Umbilical cord (tissue), 2 donors: Measurements from ENCODE around the gene TOM1L1. TPM values are rescaled to one million over a fixed set of nuclear protein-coding genes. Genes with fewer than 3 reads are reported as not detected.
"Not testable (repeated sequence)": the region's sequence is repeated elsewhere in the genome, so short reads cannot be mapped to it uniquely, and the experiment has no call there.

Experiments
- DNase-seq: peaks from one replicate; pipeline ENCODE4 v3.0.0-alpha.2; 2015; ENCODE audit warnings: low spot score
- total RNA-seq: library from RNA; depleted of rRNA; stranded (reverse); fragments of >200 nt; gene quantifications from one replicate; pipeline ENCODE4 v1.2.3, GENCODE V29; 2014; ENCODE audit warnings: low replicate concordance; ENCODE audit not compliant: insufficient read depth

Gene TOM1L1, protein sequence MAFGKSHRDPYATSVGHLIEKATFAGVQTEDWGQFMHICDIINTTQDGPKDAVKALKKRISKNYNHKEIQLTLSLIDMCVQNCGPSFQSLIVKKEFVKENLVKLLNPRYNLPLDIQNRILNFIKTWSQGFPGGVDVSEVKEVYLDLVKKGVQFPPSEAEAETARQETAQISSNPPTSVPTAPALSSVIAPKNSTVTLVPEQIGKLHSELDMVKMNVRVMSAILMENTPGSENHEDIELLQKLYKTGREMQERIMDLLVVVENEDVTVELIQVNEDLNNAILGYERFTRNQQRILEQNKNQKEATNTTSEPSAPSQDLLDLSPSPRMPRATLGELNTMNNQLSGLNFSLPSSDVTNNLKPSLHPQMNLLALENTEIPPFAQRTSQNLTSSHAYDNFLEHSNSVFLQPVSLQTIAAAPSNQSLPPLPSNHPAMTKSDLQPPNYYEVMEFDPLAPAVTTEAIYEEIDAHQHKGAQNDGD
- total RNA-seq: 39.2 TPM

DNA sequence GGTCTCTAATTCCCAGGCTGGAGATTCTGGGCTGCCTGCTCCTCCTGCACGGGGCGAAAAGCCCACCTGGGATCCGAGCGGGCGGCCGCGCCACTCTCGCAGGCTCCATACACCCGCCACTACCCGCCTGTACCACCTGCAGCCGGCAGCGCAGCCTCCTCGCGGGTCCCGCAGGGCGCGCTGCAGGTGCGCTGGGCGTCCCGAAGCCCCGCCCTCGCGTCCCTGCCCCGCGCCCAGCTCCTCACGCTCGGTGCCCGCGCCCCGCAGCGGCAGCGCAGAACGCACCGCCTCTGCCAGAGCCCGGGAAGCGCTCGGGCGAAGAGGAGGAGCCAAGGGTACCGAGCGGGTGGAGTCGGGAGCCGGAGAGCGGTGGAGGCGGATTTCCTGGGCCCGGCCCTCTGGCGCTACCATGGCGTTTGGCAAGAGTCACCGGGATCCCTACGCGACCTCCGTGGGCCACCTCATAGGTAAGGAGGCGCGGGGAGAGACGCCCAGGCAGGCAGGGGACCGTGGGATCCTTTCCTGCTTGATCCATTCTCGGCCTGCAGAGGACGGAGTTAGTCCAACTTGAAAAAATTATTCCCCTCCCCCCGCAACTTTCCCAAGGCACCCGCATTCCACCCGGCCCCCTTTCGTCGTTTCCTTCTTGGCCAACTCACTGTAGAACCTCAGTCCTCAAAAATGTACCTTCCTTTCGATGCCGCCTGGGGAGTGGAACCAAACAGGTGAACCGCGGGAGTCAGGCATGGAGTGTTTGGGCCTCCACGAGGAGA, at the start of gene TOM1L1:
Gene TOM1L1 (plus strand): TSS at position 396 of the 773 bp plus-strand sequence. CDS start 14 bp downstream, at position 410.
- peak; percentile 76 for DNase-seq

DNA sequence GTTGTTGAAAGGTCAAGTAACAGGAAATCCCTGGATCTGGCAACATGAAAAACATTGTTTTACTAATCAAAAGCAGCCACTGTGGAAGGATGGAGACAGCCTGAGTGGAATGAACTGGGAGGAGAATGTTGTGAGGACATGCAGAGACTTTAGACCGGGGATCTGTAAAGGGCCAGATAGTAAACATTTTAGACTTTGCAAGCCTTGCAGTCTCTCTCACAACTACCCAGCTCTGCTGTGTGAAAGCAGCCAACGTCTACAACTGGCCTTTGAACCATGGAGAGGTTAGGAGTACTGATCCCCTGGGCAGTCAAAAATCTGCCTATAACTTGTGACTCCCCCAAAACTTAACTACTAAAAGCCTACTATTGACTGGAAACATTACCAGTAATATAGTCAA, 41.5 kb upstream of the TOM1L1 start:
- DNase-seq: peak; percentile 35

DNA sequence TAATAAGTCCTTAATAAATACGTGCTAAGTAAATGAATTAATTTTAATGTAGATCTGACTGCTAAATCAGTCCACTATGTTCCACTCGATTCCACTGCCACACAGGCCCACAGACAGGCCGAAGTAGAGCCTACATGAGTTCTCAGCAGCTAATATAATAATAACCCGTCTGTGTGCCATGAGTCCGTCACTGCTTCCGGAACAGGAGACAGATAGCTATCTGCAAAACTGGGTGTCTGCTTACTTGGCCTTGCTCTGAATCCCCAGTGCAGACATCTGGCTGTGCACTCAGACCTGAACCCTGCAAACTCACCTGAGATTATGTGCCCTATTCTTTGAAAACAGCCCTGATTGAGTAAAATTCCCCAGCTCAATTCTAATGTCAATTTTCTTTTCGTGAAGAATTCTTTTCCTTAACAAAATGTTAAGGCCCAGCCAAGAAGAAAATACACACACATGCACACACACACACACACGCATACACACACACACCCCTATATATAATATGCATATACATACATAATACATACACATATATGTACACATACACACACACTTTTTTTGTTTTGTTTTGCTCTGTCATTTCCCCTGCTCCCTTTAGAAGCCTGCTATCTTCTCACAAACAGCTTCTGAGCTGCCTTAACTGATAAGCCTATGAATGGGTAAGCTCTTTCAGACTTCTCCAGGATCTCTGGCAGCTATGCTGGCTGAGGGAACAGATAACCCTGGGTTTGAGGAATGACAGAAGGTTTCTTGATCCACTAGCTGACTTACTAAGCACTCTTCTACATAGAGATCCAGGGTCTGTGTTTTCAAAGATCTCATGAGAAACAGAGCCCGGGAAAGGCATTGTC, 39.8 kb upstream of the TOM1L1 start:
- peak; percentile 98 for DNase-seq

DNA sequence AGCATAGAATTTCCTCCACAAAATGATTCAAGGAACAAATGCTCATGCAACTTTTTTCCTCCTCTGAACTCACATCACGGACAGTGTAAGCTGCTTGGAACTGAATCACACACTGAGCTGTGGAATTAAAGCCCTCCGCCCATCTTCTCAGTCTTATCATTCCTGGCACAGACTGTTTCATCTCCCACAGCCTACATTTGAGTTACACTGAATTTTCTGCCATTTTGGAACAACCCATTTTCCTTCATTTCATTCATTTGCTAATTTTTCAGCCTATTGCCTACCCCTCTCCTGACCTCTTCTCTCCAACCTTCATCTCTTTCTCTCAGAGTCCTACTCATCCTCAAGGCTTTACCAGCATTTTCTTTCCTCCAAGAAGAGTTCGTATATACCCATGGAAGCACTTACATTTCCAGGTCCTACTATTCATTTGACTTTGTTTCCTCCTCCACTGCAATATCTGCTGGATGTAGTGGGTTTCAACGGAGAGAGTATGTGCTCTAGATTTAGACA, 39.1 kb upstream of the TOM1L1 start:
- DNase-seq: no peak

DNA sequence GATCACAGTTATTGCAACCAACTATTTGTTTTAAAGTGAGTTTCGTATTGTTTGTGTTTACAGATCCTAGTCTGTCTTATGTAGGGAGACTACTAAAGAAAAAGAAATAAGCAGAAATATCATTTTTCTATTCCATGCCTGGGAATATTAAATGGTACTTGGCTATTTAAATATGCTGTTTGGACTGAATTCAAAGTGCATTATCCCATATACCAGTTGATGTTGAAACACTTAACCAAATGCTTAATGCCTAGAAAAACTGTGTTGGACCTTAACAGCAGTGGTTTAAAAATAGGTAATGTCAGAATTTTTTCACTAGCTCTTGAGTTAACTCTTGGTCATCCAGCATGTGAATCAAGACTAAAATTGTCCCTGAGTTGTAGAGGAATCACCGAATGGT, 37.5 kb upstream of the TOM1L1 start:
- DNase-seq: peak; percentile 66

DNA sequence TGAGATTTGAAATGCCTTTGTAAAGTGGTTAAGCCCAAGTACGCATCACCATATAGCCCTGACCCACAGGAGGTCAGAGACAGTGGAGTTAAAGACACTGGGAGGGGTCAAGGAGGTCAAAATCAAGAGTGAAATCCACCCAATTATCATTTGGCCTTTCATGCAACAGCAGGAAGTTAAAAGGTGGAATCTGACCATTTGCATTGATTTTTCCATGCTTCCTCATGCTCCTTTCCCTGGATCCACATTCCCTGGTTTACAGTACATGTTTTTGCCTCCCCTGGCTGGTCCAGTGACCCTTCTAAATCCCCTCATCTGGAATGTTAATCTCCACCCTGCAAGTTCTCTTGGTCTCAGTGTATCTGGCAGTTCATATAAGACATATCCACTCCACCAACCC, 36.6 kb upstream of the TOM1L1 start:
- DNase-seq: peak; percentile 17

DNA sequence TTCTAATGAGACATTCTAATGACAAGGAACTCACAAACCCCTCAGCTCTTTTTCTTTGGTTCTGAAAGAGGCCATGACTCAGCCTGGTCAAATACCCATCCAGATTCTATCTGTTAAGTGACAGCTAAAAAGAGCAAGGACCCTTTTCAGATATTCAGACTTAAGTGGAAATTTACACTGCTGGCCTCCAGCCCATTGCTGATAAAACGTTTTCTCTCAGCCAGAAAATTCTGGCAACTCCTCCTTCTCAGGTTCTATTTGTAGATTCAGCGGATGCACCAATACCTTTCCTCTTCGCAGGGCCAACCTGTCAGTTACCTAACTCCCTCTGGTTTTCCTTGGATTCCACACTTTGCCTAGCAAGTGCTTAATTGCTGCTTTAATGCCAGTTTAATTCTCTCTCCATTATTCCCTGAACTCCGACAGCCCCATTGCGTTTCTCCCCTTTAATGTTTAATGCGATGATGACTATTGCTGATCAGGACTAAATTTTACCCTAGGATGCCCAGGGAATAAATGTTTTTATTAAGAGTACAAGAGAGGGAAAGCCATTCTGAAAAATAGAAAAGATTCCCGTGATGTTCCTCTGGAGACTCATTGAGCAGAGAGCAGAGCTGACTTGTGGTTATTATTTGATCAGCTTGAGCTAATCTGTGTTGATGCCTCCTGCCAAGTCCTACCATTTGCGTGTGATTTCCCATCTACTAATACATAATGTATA, 35.9 kb upstream of the TOM1L1 start:
- DNase-seq: peak; percentile 50

DNA sequence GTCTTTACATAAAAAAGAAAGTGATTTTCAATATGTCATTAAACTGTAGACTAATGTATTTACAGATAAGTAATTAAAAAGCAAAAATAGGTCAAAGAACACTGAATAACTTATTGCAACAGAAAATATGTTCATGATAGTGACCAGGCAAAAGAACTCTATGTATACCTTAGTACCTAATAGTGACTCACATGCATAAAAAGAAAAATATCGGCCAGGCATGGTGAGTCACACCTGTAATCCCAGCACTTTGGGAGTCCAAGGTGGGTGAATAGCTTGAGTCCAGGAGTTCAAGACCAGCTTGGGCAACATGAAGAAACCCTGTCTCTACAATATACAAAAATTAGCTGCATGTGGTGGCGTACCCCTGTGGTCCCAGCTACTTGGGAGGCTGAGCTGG, 33.0 kb upstream of the TOM1L1 start:
- DNase-seq: no peak

DNA sequence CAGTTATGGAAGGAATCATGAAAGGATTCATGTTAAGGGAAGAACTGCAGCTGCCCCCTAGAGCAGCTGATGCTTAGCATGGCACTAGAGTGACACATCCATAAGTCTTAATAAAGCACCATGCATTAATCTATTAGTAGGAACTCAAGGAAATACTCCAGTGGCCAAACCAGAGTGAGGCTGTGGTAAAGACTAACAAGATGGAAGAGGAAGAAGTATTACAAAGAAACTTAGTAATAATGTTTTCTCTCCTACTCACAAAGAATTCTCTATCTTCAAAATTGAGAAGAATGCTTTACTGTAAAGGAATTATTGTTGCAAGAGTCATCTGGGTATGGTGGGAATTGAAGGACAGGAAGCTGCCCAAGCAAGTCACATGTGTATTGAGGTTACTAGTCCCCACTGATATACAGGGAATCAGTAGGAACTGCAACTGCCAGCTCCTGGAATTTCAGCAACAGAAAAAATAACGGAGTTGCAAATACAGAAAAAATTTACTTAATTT, 29.9 kb upstream of the TOM1L1 start:
- no peak for DNase-seq

DNA sequence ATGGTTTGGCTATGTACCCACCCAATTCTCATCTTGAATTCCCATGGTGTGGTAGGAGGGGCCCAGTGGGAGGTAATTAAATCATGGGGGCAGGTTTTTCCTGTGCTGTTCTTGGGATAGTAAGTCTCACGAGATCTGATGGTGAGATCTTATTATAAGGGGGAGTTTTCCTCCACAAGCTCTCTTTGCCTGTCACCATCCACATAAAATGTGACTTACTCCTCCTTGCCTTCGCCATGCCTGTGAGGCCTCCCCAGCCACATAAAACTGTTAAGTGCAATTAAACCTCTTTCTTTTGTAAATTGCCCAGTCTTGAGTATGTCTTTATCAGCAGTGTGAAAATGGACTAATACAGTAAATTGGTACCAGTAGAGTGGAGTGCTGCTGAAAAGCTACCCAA, 24.7 kb upstream of the TOM1L1 start:
- DNase-seq: not testable (repeated sequence)

DNA sequence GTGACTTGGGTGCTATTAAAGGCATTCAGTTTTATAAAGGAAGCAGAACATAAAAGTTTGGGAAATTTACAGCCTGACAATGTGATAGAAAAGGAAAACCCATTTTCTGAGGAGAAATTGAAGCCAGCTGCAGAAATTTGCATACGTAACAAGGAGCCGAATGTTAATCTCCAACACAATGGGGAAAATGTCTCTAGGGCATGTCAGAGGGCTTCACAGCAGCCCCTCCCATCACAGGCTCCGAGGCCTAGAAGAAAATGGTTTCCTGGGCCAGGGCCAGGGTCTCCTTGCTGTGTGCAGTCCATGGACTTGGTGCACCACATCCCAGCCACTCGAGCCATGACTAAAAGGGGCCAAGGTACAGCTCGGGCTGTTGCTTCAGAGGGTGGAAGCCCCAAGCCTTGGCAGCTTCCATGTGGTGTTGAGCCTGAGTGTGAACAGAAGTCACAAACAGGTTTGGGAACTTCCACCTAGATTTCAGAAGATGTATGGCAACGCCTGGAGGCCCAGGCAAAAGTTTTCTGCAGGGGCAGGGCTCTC, 23.9 kb upstream of the TOM1L1 start:
- no peak for DNase-seq

DNA sequence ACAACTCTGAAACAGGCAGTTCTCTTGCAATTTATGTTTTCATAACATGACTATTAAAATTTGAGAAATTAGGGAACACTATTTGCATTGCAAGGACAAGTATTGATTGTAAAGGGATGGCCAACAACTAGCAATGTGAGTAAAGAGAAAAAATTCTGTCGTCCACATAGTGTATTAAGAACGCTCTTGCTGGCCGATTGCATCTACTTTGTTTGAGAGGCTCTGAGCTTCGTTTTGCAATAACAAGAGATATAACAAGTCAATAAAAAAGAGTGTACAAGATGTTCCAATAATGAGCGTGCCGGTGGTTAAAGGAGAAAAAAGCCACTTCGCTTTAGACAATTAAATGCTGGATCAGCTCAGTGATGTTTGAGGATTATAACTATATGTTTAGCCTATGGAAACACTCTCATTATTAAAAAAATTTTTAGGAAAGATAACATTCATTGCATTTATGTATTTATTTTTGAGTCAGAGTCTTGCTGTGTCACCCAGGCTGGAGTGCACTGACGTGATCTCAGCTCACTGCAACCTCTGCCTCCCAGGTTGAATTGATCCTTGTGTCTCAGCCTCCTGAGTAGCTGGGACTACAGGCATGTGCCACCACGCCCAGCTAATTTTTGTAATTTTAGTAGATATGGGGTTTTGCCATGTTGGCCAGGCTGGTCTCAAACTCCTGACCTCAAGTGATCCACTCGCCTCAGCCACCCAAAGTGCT, 19.2 kb upstream of the TOM1L1 start:
- DNase-seq: no peak

DNA sequence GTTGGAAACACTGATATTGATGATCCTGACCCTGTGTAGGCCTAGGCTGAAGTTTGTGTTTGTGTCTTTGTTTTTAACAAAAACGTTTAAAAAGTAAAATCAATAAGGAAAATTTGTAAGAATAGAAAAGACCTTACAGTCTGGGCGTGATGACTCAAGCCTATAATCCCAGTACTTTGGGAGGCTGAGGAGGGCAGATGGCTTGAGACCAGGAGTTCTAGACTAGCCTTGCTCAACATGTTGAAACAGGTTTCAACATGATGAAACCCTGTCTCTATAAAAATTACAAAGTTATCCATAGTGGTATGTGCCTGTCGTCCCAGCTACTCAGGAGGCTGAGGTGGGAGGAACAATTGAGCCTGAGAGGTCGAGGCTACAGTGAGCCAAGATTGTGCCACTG, 18.3 kb upstream of the TOM1L1 start:
- no peak for DNase-seq

DNA sequence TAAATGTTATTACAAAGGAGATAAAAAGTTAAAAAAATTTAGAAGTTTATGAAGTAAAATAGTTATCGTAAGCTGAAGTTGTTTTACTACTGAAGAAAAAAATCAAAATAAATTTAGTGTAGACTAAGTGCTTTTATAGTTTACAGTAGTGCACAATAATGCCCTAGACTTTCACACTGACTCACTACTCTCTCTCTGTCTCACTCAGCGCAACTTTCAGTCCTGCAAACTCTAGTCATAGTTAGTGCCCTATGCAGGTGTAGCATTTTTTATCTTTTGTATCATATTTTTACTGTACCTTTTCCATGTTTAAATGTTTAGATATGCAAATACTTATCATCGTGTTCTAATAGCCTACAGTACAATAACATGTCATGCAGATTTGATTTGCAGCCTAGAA, 17.7 kb upstream of the TOM1L1 start:
- DNase-seq: no peak

DNA sequence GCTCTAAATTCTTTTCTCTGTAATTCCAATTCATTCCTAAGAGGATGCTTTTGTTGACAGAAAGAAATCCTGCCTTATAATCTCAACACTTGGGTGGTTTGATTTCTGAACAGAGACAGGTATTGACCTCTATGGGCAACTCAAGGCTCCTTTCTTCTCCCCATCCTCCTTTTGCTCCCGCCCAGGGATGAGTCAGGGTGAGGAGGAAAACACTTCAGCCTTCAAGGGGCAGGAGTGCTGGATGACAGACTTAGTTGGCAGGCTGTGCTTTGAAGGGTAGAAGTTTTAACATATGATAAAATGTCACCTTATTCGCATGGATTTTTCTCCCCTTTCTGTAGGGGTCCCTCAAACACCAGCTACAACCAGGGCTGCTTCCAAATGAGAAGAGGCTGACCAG, 16.7 kb upstream of the TOM1L1 start:
- no peak for DNase-seq

DNA sequence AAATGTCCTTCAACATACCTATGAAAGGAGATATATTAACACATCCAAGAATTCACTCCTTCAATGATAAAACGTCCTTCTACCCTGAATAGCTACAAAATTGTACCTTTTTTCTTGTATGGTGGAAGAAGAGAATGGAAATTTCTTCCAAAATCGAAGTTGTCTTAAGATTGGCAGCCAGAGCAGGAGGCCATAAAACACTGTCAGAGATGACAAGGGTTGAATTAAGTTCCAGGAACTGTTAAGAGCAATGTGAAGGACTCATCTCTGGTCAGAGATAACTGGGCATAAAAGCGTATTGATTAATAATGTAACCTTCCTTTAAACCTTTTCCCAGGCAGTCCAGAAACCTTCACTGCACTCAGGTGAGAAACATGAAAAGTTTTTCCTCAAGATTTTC, 12.9 kb upstream of the TOM1L1 start:
- DNase-seq: no peak

DNA sequence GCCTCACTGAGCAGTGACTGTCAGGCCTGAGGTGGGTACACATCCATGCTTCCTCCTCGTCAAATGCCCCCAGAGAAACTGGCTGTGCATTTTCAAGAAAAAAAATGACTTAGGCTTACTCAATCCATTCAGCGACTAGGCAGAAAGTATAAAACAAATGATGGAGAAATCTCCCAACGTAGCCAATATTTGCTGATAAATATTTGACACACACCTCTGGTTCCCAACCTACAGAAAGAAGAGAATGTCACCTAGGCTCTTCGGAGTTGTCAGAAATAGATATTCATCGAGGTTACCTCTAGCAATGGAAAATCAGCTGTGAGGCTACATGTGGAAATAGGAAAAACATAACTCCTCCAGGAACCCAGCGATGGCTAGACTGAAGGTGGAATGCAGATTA, 12.4 kb upstream of the TOM1L1 start:
- no peak for DNase-seq

DNA sequence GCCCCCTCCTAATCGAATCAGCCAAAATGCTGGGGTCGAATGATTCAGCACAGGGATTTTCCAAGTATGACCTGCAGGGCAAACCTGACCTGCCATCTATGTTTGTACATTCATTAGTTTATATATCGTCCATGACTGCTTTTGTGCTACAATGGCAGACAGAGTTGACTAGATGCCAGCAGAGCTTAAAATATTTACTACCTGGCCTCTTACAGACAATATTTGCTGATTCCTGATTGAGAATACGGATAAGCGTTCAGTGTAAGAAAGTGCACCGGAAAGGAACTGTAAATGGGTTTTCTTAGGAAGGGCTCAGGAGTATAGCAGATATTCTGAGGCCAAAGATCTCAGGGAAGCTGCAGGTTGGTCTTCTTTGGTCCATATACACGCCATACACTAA, 11.7 kb upstream of the TOM1L1 start:
- no peak for DNase-seq

DNA sequence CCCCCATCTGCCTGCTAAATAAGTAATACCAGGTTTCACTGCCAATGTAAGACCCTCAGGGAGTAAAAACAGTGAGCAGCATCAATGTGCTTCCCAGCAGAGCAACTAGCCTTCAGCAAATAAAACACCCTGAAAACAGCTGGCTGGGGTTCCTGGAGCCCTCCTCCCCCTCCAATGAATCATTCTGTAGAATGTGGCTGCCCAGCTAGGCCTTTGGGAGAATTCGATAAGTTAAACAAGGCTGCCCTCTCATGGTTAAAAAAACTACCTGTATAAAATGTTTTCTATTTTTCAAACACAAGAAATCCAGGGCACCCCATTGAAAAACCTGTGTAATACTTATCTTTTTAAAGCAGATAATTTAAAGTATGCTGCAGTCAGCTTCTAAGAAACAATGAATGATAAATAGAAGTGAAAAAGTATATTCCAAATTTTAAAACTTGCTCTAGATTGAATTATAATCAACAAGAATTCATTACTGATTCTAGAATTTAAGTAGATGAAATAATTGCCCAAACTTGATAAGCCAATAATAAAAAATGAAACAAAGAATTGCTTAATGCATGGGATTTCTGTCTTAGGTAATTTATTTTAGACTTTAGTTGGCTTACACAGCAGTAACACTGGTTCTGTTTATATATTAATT, 9.4 kb upstream of the TOM1L1 start:
- peak; percentile 82 for DNase-seq
